PFSK-1 (cell line): Measurements from ENCODE around the gene DCLK2.

Experiments
- POLR2AphosphoS5 ChIP-seq: IDR thresholded peaks from 2 replicates; pipeline ENCODE4 v1.6.1; 2012; ENCODE audit warnings: low read depth, mild to moderate bottlenecking, control low read depth, low read length, moderate library complexity
- REST ChIP-seq, 2 experiments: IDR thresholded peaks; 2 replicates each; pipeline versions ENCODE4 v1.6.1 to v1.8.0; 2011 to 2012; ENCODE audit warnings: low read depth in 2 of 2, low read length in 2 of 2, control low read depth in 1 of 2, inconsistent platforms in 1 of 2, mild to moderate bottlenecking in 1 of 2, moderate library complexity in 1 of 2; ENCODE audit not compliant: insufficient read depth in 1 of 2
- TAF1 ChIP-seq: IDR thresholded peaks from 2 replicates; pipeline ENCODE4 v1.6.1; 2012; ENCODE audit warnings: low read length, control low read depth, borderline replicate concordance; ENCODE audit not compliant: insufficient read depth

GRCh38 chr4:150302553-150302952, 224.3 kb downstream of the DCLK2 start:
- TF ChIP-seq TAF1: no peak
- TF ChIP-seq REST (IDR thresholded peaks at IDR 0.05; ENCODE audit: insufficient read depth in 1 of 2, low read depth in 2 of 2, low read length in 2 of 2): no peak
- TF ChIP-seq POLR2AphosphoS5: no peak
